GM21723 (cell line): ENCODE data around the gene RHO.
"Not testable (repeated sequence)": the region's sequence is repeated elsewhere in the genome, so short reads cannot be mapped to it uniquely, and the experiment has no call there.

Source experiments
- ATAC-seq: cut with Tn5 transposase; IDR thresholded peaks from one replicate; pipeline ENCODE4 v1.9.1; 2021; ENCODE audit warnings: mild to moderate bottlenecking, moderate library complexity; ENCODE audit not compliant: unreplicated experiment

The RHO gene

DNA sequence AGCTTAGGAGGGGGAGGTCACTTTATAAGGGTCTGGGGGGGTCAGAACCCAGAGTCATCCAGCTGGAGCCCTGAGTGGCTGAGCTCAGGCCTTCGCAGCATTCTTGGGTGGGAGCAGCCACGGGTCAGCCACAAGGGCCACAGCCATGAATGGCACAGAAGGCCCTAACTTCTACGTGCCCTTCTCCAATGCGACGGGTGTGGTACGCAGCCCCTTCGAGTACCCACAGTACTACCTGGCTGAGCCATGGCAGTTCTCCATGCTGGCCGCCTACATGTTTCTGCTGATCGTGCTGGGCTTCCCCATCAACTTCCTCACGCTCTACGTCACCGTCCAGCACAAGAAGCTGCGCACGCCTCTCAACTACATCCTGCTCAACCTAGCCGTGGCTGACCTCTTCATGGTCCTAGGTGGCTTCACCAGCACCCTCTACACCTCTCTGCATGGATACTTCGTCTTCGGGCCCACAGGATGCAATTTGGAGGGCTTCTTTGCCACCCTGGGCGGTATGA lies at the start of gene RHO:
TSS of gene RHO (plus strand) at position 51 of the 512 bp plus-strand sequence. CDS start at position 146, 95 bp downstream.
- no peak for ATAC-seq

DNA sequence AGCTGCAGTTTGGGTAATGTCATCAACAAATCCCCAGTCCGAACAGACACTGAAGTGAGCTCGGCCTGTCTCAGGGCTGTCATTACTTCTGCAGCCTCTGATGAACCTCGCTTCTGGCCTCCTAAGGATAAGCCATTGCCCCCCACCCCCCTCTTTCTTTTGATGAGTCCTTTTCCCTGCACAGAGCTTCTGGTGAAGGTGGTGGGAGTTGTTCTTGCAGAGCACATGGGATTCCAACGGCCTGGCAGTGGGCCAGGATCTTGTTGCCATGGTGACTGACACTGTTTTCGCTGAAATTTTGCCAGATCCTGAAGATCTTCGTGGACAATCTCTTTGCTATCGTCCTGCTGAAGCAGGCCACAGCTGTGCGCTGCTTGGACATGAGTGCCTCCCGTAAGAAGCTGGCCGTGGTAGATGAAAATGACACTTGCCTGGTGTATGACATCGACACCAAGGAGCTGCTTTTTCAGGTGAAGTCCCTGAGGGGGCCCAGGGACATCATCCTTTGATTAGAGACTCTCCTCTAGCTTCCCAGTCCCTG lies 47.1 kb upstream of the RHO start:
- not testable (repeated sequence) for ATAC-seq

DNA sequence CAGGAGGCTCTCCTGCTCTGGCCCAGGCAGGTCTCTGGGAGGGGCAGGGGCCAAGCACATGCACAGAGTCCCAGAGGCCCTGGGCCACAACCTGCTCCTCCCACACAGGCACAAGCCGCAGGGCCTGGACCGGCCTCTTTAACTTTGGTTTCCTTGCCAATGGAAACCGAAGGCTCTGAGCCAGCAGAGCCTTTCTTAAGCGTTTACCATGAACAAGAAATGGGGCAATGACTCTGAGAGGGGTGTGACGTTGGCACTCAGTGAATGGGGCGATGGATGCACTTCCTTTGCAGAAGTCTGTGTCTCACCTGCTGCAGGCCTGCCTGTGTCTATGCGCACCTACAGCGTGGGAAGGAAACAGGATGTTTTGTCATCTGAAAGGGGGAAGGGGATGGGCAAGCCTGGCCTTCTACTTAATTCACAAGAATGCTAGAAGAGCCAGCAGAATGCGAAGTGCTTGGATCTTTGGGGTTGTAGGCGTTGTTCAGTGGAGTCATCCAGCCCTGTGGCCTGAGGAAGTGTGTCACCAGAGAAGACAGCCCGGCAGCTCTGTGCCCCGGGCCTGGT lies 46.6 kb upstream of the RHO start:
- no peak for ATAC-seq

DNA sequence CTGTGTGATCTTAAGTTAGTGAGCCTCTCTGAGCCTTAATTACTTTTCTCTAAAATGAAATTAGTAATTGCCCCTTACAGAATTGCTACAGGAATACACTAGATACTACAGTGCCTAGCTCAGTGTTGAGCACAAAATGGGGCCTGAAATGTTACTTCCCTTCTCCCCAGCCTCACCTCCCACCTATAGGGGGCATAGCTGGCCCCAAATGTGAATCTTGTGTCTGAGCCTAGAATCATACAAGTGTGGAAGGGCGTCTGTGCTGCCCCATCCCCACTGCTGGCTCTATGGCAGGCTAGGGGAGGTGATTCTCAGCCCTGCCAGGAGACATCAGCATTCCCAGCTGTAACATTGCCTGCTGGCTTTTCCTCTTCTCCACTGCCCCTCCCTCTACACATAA lies 45.7 kb upstream of the RHO start:
- no peak for ATAC-seq

DNA sequence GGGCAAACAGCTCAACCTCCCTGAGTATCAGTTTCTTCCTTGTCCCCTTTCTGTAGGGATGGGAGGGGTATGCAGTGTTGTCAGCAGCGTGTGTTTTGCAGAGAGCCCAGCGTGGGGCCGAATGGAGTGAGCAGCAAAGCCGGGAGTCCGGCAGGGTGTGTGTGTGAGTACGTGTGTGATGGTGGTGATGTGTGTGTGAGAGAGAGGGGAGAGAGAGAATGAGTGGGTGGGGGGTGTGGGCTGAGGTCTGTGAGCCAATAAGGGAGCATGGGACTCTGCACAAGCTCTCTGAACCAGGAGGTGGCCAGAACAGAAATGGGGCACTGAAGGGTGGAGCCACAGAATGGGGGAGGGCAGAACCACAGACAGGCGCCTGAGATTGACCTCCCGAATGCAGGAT lies 44.6 kb upstream of the RHO start:
- ATAC-seq = no peak

DNA sequence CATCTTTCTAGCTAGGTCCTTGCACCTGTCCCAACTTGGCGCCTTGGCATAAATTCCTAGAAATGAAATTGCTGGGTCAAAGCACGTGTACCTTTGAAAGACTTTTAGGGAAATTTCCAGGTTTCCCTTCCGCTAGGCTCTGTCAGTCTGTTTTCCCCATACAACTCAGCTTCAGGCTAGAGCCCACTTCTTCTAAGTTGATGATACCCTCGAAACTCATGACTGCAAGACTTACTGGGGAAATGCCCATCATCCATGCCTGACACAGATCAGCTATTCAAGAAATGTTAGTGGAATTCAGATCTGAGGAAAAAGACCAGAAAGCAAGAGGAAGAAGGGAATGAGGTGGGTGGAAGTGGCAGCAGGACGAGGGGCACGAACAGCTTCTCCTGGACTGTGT lies 43.3 kb upstream of the RHO start:
- not testable (repeated sequence) for ATAC-seq

DNA sequence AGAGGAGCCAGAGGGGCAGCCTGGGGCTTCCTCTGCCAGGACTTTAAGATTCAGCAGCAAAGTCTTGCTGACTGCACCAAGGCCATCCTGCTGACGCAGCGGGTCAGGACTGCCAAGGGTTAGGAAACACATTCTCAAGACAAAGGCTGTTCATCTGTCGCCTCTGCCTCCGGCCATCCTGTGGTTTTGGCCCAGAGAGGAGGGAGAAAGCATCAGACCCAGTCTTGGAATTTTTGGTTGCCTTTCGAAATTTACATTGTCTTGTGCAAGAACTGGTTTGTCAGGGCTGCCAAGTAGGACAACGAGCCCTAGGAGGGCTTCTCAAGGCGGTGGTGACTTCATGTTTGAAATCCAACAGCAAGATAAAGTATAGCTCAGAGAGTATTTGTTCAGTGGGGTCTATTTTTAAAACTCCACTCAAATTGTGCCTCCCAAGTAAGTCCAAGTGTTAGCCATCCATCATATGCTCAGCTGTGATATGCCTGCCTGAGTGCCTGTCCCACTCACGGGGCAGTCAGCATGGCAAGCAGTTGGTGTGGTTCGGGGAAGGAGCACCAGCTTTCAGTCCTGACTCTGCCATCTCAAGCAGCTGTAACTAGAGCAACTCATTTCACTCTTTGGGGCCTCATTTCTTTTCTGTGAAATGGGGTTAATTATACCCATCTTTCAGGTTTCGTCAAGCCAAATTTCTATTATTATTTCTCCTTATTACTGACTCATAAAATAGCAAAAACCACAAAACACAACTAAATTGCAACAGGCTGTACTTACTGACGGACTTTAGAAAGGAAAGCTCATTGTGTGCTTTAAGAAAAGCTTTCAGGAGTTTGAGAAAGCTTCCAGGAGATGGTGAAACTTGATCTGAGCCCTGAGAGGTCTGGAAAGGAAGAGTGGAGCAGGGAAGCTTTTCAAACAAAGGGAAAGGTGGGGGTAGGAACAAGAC lies 42.4 kb upstream of the RHO start:
- ATAC-seq = no peak

DNA sequence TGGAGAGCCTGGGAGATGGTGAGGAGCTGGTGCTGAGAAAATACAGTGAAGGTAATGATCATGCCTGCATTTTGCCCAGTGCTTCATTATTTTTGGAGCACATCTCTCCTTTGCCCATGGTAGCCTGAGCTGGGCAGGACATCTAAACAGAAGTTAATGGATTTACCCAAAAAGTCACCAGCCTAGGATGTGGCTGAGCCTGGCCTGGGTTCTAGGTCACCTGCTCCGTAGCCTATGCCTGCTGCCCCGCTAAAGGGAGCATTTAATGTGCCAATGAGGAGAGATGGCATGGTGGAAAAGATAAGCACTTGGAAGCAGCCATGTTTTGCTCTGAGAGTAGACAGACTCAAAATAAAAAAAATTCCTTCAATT lies 41.8 kb upstream of the RHO start:
- no peak for ATAC-seq

DNA sequence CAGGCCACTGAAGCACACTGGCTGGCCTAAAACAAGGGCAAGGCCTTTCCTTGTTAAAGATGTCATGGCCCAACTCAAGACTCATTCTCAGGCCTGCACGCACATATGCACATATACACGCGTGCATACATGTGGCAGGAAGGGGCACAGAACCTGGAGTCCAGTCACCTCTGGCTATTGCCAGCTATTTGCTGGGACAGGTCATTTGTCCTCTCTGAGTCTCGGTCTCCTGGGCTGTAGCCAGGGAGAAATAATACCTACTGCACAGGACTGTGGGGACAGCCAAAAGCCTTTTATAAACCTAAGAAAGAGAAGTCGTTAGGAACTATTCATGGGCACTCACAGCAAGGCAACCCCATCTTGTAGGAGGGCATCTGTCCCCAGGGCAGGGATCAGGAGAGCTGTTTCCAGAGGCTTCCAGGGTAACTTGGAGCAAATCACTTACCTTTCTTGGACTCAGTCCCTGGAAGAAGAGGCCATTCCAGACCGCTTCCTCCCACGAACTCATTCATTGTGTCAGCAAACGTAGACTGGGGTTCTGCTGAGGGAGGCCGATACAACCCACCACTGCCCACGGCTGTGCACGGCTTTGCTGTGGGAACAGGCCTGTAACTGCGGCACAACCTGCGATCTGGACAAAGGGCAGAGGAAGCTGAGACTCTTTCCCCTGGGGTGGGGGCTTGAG lies 41.1 kb upstream of the RHO start:
- no peak for ATAC-seq

DNA sequence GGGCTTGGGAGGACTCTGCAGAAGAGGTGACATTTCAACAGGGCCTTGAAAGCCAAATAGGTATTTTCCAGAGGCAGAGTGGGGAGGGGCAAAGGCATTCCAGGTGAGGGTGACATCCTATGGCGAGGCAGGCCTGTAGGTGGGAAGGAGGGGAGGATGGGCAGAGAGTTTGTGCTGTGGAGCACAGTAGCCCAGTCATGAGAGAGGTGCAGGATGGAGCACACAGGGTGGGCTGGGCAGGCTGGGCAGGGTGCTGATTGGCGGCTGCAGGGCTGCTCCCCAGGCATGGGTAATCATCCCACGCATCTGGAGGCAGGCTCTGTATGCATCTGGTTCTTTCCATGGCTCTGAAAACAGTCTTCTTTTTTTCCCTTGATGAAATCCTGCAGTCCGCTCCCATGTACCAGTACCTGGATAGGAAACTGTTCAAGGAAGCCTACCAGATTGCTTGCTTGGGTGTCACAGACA lies 40.5 kb upstream of the RHO start:
- ATAC-seq = not testable (repeated sequence)

DNA sequence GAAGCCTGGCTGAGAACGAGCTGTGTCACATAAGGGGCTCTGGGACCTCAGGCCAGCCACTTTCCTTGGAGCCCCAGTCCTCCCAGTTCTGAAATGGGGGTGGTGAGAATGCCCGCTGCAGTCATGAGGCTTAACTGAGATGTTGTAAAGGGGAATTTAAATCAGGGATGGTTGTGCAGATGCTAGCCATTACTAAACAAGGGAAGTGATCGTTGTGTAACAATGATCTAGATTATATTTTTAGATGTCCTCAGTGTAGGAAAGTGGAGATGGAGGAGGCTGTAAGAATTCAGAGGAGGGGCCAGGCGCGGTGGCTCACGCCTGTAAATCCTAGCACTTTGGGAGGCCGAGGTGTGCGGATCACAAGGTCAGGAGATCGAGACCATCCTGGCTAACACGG lies 39.2 kb upstream of the RHO start:
- ATAC-seq = not testable (repeated sequence)

DNA sequence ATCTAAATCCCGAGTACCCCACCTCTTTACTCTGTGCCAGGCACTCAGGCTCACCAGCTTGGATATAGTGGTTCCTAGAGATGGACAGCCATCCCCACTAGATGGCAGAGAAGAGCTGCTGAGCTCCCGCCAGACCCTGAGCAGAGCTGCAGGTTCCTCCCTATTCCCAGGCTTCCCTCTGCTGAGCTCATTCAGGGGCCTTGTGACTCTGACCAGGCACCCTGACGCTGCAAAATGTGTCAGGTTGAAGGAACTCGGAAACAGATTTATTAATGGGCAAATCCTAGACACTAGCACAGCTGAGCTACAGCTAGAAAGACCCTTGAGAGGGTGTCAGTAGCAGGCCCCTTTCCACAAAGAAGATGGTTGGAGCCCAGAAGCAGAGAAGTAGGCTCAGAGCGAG lies 38.2 kb upstream of the RHO start:
- ATAC-seq = peak; percentile 77

DNA sequence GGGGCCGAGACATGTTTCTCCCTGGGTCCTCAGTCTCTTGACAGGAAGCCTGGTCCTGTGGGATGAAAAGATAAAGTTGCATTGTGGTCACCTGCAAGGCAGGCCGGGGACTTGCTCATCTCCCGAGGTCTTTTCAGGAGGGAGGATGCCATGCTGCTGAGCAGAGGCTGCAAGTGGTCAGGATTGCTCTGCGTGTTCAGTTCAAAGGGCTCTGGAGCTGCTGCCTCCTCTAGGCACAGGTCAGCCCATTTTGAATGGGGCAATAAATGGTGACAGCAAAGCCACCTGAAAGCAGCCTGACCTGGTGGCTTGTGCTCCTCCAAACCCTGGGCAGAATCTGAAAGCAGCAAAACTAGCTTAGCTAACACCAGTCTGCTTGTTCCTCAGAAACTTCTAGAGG lies 37.4 kb upstream of the RHO start:
- not testable (repeated sequence) for ATAC-seq

DNA sequence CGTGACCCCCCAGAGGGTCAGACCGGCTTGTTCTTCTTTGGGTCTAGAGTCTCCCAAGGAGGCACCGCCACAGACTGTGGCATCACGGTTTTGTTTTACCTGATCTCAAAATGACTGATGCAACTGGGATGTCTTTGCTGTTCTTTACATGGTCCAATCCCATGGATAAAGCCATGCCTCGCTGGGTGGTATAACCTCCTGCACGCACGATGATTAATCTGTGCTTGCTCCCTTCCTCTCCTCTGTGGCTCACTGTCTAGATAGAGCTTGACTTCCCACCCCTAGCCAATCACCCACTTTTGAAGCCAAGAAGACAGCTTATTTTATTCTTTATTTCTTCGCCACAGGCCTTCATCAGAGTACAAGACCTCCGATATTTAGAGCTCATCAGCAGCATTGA lies 36.6 kb upstream of the RHO start:
- ATAC-seq = no peak

DNA sequence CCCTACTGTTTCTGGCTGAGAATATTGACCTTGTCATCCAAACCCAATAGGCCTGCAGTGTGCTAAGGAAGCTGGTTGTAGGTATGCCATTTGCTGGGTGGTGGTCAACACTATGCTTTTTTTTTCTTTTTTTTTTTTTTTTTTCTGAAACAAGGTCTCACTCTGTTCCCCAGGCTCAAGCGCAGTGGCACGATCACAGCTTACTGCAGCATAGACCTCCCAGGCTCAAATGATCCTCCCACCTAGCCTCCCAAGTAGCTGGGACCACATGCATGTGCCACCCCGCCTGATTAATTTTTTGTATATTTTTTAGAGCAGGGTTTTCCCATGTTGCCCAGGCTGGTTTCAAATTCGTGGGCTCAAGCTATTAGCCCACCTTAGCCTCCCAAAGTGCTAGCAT lies 35.7 kb upstream of the RHO start:
- no peak for ATAC-seq

DNA sequence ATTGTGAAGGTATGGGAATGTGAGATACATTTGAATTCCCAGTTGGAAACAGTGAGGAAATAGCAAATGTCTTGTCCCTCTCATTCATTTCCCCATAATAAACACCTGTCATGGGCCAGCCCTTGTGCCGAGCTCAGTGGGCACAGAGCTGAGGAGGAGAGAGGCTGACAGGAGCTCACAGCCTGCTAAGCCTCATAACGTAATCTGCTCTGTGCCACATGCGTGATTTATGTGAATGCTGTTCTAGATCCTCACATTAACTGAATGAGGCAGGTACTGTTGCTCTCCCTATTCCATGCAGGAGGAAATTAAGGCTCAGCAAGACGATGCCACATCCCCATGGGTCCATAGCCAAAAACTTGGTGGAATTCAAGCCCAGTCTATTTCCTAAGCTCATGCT lies 35.2 kb upstream of the RHO start:
- no peak for ATAC-seq

DNA sequence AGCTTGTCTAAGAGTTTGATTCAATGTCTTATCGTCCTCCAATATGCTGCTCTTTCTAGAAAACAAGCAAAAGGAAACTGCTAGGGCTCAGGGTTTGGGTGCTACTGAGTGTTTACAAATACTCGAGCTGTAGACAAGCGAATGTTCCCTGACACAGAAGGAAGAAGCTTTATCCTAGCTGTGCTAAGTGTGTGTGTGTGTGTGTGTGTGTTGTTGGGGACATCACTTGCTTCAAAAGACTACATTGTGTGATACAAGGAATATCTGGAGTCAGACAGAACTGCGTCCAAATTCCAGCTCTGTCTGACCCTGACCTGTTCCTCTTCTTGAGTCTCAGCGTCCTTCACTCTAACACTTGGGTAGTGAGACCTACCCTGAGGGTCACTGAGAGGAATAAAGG lies 33.9 kb upstream of the RHO start:
- ATAC-seq = not testable (repeated sequence)

DNA sequence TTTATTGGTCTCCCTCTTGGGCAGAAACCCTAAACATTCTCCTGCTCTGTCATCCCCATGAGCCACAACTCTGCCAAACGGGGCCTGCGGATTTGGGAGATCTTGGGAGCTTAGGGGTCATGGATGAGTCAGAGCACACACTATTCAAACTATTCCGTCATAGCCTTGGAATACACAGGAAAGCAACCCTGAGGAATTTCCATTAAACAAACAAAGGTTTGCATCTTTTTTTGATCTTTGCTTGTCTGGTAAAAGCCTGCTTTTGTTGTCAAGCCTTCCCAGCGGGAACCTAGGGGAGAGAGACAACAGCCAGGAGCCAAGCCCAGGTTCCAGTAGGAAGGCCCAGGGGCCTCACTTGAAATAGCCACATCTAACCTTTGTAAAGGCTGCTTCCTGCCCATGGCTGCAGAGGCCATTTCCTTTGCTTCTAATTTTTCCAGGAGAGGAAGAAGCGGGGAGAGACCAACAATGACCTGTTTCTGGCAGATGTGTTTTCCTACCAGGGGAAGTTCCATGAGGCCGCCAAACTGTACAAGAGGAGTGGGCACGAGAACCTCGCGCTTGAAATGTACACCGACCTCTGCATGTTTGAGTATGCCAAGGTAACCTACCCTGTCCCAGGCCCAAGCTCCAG lies 33.3 kb upstream of the RHO start:
- ATAC-seq = not testable (repeated sequence)

DNA sequence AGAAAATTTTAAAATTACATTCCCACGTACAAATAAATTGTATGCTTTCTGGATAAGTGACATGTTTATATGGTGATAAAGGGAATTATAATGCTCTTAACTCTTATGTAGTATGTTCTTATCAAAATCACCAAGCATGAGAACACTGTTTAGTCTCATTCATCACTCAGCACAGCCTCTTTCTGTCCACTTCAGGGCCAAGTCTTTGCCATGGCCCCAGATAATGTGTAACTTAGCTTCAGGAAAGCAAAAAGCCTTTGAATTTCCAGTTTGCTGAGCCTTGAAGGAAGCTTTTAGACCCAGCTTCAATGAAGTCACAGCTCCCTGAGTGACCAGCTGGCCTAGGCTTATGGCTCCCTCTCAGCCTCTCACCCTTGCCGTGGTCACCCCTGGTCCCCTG lies 30.6 kb upstream of the RHO start:
- not testable (repeated sequence) for ATAC-seq

DNA sequence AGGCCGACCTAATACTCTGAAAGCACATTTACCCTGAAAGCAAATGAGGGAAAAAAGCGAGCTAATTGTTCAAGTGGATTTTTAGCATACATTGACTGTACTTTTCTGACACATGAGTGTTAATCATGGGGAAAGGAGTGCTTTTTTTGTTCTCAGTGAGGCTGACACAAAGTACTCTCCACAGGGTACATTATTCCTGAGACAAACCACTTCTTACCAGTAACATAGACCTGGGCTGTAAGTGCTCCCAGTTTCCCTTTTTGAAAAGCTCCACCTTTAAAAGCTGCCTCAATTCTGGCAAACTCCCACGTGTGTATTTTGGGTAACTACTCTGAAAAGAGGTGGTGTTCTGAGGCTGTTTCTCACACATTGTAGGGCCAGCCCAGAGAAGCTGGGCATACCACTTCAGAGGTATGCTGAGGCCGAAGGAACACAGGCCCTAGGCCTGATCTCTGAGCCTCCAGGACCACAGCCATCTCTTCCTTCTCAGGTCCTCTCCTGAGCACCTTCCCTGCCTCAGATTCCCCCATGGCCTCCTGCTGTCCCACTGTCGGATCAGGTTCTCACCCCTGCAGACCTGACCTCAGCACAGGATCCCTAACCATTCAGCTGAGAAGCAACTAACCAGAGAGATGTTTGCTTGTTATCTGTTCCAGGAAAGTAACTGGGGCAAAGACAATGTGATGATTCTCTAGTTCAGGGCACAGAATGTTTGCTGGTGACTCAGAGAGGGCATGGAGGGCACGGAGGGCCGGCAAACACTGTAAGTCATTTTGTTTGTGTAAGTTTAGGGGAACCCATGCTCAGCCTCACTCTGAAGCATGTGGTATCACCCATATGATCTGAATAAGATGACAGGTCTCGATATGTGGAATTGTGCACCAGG lies 29.6 kb upstream of the RHO start:
- not testable (repeated sequence) for ATAC-seq
